Measurements from ENCODE around the gene CD209.

- TF ChIP-seq CTCF (conservative IDR thresholded peaks at IDR 0.05 in 1 of 2, IDR thresholded peaks at IDR 0.05 in 1 of 2; ENCODE audit: extremely low read depth in 1 of 2, insufficient read depth in 1 of 2, low read depth in 1 of 2, low read length in 2 of 2) = no peak
- no peak for TF ChIP-seq EZH2 (IDR thresholded peaks at IDR 0.05; ENCODE audit: borderline replicate concordance, low read length)
Observed at GRCh38 chr19:7740682-7741054, 6.7 kb downstream of the CD209 start.

Data from mammary epithelial cell (primary cell).